GM18502 (cell line): ENCODE measurements around the gene KCNQ2.

Source experiments
- ATAC-seq: cut with Tn5 transposase; IDR thresholded peaks from one replicate; pipeline ENCODE4 v1.9.1; 2021; ENCODE audit warnings: mild to moderate bottlenecking; ENCODE audit not compliant: unreplicated experiment, poor library complexity

Gene KCNQ2

DNA sequence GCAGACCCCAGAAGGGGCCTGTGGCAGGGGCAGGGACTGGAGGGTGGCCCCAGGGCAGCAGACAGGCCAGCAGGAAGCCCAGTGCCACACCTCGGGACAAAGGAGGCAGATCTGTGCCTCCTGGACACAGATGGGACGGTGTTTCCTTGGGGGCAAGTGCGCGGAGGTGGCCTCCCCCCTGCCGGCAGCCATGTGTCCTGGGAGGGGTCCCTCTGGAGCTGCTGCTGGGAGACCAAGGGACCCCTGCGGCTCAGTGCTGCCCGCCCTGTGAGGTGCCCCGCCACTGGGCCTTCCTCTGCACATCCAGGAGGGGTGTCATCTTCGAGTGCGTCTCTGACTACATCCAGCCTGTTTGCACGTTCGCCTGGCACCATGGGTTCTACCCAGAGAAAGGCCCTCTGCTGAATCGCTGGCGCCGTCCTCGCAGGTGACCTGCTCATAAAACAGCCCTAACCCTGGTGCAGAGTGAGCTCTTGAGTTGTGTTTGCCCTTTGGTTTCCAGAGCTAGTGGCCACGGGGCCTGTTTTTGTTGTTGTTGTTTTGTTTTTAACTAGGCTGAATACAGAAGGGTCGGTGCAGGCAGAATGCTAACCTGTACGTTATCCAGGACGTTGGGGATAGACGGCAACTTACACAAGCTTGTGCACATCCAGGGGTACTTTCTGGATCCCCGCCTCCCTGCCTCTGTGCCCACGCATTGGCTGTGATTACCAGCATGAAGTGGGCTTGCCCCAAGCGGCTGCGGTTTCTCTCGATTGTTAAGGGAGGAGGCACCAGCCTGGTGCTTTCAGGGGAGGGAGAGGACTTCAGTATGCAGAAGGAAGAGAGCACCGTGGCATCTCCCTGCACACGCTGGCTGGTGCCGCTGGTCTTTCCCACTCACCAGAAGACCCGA is 1.3 kb upstream of the KCNQ2 start:
- no peak for ATAC-seq

DNA sequence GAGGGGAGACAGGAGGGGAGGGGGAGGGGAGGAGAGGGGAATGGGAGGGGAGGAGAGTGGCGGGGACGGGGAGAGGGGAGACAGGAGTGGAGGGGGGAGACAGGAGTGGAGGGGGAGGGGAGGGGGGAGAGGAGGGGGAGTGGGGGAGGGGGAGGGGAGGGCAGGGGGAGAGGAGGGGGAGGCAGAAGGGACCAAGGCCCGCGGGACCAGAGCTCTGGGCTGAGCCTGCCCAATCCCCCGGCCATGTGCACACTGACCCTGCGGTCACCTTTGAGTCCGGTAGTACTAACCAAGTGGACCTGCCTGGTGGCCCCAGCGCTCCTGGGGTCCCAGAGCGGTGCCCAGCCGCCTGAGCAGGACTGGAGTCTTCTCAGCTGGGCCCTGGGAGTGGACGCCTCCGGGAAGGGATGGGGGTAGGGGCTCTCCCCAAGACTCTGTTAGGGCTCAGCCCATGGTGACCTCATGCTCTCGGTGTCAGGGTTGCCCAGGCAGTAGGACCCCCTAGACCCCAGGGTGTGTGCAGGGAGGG is 471 bp upstream of the KCNQ2 start:
- no peak for ATAC-seq

DNA sequence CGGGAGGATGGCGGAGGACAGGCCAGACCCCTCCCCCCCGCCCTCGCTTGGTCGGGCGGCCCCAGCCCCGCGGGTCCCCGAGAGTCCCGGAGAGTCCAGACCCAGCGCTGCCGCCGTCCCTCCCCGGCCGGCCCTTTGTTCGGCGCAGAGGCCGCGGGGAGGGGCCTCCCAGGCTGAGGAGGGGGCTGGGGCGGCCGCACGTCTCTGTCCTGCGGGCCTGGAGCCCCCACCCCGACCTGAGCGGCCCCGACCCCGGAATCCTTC is 806 bp downstream of the KCNQ2 start:
- ATAC-seq = no peak

DNA sequence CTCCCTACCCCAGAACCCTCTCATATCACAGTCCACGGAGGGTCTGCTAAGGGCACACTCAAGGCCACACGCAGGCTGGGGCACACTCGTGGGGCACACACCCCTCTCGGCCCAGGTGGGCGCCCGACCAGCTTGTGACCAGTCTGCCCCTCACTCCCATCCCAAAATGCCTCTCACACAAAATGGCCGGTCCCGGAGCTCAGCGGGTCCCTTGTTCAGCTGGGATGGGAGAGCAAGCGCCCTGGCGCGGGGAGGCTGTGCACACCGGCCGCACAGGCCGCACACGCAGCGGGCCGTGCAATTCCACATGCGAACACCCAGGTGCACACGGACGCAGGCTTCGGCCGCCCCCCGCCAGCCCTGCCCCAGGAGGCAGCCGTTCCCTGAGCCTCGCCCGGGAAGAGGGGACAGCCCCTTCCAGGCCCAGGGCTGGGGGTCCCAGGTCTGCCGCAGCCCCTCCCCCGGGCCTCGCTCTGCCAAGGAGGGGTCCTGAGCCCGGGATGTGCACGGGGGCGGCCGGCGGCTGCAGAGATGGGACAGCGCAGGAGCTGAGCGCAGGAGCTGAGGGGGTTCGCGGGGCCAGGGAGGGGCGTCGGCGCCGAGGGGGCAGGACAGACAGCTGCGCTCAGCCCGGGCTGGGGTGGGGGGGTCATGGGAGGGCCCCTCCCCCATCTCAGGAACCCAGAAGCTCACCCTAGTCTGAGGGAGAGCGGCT is 1.3 kb downstream of the KCNQ2 start:
- ATAC-seq = no peak

DNA sequence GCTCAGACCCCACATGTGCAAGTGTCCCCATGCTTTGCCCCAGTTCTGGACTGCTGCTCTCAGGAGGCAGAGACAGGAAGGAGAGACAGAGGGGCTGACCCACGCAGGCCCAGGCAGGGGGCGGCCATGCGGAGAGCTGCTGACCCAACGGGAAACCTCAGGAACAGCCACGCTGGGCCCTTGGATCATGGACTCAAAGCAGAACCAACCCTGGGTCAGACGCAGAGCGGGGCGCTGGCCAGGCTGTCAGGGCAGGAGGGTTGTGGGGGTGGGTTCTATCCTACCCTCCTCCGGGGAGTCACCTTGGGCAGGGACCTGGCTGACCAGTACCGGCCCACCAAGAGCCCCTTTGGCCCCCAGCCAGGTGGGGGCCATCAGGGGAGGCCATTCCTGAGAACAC is 2.0 kb downstream of the KCNQ2 start:
- ATAC-seq = no peak

DNA sequence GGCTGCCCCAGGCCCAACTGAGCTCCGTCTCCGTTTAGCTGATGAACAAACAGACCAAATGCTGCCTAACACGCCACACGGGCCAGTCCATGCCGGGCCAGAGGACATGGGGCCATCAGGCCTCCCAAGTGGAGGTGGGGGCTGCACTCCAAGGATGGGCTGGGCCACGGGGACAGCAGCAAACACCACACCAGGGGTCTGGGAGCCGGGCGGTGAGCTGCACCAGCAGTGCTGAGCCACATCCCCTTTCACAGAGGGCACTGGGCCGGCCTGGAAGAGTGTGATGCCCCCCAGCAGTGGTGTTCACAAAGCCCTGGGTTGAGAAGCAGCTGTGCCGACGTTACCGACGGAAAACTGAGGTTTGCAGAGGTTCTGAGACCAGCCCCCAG is 2.7 kb downstream of the KCNQ2 start:
- ATAC-seq = no peak

DNA sequence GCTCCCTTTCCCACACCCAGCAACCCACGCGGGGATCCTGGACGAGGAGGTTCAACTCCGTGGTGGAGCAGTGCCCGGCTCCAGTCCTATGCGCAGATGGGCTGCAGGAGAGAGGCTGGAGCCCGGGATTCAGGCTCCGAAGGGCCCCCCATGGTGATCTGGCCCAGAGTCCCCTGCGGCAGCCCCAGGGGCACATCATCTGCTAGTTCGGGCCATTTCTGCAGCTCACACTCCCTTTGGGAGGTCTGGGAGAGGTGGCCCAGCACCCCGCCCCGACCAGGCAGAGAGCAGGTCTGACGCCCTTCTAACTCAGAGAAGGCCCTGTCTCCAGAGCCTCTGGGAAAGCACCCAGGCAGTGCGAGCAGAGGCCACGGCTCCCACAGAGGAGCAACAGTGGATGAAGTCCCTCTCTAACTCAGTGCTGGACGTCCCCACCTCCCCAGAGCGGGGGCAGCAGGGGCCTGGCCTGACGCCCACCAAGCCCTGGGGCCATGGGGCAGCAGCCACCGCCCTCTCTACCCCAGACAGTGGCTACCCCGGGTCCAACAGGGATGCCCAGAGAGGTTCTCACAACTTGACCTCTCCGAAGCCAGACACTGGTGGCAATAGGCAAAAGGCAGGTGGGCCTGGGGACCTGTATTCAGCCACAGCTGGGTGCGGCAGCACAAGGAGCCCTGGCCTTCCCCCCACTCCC is 3.3 kb downstream of the KCNQ2 start:
- ATAC-seq = no peak

DNA sequence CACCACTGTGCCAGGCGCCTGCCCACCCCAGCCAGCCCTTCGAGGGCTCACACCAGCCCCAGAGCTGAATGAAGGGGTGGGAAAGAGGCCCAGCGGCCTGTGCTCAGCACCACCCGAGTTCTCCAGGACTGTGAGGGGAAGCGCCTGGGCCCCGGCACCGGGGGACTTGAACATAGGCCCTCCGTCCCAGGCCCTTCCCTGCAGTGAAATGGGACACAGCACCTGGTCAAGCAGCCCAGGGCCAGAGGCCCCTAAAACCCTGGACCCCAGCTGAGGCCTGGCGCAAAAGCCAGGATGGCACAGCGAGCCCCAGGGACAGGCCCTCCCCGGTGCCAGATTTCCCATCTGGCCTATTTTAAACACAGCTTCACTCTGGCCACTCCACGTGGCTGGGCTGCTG is 4.0 kb downstream of the KCNQ2 start:
- ATAC-seq = no peak

DNA sequence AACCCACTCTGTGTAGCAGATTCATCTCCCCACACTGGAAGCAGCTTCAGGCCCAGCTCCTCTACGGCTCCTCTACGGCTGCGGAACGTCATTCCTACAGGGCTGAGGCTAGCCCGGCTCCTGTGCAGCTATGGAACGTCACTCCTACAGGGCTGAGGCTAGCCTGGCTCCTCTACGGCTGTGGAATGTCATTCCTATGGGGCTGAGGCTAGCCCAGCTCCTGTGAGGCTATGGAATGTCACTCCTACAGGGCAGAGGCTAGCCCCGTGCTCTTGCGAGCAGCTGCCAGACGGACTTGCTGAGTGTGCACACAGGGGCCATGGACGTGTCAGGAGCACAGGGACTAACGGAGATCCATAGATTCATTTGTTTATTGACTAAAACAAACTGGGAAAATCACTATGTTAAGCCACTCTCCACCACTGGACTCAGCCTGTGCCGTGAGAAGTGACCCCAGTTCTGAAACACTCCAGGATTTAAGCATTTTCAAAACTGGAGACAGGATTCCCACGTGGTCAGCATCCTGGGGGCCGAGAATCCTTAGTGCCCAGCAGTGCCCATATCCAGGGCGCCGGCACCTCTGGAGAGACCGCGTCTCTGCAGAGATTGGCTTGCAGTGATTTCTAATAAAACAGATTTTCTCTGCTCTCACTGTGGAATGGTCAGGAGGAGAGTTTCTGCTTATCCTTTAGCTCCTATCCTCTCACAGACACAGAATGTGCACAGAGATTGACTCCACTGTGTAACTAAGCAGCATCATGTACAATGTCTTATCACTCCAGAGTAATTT is 5.0 kb downstream of the KCNQ2 start:
- ATAC-seq = no peak

DNA sequence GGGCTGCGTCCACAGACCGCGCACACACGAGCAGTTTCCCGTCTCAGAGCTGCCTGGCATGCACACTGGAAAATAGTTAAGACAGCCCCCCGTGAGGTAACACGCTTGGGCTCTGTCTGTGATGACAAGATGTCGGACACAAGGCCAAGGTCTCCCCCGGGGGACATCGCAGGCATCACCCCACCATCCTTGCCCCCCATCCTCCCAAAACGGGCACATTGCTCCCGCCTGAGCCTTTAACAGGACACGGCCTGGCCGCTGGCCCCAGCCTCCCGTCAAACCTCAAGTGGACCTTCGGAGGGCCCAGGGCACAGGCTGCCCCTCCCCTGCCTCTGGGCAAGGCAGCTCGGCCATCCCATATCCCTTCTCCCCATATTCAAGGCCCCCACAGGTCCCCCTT is 5.6 kb downstream of the KCNQ2 start:
- no peak for ATAC-seq

DNA sequence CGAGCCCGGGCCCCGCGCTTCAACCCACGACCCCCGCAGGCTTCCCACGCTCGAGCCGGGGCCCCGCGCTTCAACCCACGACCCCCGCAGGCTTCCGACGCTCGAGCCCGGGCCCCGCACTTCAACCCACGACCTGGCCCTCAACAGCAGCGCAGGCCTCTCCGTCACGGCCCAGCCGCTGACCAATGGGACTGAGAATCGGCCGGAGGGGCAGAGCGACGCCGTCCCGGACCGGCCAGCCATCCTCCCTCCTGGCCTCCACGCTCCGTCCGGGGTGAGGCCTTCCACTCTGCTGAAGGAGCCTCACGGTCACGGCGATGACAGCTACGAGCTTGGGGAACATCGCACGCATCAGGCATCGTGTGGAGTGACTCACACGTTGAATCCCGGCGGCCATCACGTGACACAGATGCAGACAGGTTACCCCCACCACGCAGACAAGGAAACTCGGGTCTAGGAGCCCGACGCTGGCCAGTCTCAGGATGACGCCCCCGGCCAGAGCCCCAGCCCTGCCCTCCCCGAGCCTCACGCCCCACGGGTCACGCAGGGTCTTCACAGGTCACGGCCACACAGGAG is 6.1 kb downstream of the KCNQ2 start:
- ATAC-seq = no peak

DNA sequence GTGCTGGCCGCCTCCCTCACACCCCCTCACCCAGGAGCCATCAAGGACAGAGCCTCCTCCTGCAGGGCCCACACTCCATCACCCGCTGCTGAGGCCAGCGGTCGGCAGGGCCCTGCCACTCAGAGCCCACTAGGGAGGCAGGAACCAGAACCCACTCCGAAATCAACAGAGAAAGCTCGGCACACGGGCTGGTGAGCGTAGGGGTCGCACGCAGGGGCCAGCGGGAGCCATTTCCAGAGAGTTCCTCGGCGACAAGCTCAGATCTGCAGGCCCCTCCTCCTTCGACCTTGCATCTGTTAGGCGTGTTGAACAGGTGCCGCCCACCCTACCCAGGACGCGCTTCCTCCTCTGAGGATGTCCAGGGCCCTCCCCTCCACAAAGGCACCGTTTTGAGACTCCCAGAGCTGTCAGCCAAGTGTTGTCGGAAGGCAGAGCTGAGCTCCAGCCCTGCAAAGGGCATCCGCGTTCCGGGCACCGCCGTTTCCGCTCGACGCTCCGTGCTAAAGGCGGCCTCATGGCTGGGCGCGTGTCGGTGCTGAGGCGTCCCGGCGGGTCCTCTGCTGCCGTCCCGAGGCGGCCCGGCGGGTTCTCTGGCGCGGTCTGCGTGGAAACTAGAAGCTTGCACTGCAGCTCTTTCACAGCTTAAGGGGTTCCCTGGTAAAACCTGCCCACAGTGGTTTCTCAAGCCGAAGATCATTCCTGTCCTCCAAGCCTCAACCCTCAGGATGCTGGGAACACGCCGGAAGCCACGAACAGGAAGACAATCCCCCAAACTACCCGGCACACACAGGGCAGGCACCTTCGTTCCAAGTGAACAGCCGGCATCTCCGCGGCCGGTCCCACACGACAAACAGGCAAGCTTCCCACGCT is 6.8 kb downstream of the KCNQ2 start:
- ATAC-seq = no peak

DNA sequence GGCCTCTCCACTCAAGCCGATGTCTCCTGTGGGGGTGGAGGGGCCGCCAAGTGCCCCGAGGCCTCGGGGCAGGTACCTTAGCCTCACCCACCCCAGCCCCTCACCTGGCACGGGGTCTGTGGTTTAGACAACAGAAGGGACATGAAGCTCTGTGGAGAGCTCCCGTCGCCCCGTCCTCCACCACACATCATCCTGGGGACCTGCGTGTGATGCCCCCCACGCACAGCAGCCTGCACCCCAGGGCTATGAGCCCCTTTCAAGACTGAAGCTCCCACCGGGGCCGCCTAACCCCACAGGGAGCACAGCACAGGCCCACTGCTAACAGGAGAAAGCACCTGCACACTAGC is 8.2 kb downstream of the KCNQ2 start:
- no peak for ATAC-seq

DNA sequence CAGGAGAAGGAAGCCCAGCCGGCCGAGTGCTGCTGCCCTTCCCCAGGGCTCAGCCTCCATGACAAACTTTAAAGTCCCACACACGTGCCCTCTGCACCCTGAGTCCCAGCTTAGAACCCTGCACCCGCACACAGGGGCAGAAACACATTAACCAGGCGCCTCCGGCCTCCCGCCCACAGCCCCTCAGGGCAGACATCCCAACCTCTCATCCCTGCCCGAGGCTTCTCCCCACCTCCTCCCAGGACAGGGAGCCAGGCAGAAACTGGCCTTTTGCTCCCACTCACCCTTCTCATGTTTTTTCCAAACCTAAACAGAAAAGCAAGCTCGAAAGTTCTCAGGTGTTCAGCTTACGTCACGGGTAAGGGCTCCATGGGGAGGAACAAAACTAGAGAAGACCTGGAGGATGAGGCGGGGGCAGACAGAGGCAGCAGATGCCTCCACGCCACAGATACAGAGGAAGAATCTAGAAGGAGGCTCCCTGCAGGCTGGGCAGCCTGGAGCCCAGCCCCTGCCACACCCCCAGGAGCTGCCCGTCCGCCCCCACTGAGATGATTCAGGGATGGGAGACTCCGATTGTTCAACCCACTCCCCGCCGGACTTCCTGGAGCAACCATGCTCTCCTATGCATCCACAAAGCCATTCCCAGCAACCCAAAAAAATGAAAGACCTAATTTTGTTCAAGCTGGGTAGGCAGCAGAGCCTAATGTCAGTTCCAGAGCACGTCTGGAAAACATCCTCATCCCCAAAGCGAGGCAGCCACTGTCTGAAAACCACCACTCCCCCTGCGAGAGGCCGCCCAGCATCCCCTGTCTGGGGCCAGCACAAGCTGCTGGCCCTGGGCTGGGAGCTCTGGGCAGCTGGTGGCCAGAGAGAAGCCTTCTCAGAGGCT is 8.8 kb downstream of the KCNQ2 start:
- no peak for ATAC-seq

DNA sequence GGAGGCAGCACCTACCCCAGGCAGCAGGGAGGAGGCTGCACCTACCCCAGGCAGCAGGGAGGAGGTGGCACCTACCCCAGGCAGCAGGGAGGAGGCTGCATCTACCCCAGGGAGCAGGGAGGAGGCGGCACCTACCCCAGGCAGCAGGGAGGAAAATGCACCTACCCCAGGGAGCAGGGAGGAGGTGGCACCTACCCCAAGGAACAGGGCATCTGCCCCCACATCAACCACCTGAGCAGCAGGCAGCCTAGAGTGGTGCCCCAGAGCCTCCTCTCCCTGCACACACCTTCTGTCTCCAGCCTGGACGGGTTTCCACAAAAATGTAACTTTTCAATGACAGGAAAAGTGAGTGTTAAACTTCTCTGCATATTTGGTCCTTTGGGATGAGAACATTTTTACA is 10.2 kb downstream of the KCNQ2 start:
- no peak for ATAC-seq

DNA sequence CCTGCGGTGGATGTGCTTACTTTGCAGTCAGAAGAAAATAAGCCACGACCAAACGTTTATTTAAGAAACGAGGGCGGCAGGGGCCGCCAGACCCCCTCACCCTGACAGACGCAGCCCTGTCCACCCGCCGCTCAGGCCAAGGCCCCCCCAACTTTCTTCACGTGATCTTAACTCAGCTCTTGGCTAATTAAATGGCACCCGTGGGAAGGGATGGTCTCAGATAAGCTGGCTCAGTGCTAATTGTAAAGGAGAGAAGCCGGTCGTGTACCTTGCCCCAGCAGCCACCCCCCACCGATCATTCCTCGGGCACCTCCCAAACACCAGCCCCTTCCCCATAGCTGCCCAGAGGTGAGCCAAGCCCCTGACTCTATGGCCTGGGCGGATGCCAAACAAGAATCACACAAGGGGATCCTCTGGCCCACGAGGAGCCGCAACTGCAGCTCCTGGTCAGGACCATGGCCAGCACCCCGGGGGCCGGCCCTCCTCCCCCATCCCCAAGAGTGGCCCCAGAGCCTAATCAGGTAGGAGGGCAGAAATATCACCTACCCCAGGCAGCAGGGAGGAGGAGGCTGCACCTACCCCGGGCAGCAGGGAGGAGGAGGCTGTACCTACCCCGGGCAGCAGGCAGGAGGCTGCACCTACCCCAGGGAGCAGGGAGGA is 11.2 kb downstream of the KCNQ2 start:
- ATAC-seq = no peak

DNA sequence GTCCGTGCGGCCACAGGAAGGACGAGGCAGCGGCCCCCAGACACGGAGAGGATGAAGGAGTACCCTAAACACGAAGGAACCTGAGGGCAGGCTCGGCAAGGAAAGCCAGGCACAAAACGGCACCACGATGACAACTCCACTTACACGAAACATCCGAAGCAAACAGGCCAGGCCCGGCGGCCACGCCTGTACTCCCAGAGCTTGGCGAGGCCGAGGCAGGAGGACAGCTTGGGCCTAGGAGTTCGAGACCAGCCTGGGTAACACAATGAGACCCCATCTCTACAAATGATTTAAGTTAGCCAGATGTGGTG is 13.4 kb downstream of the KCNQ2 start:
- ATAC-seq = no peak
